ENCODE measurements around the gene KIAA1549.

Gene KIAA1549

DNA sequence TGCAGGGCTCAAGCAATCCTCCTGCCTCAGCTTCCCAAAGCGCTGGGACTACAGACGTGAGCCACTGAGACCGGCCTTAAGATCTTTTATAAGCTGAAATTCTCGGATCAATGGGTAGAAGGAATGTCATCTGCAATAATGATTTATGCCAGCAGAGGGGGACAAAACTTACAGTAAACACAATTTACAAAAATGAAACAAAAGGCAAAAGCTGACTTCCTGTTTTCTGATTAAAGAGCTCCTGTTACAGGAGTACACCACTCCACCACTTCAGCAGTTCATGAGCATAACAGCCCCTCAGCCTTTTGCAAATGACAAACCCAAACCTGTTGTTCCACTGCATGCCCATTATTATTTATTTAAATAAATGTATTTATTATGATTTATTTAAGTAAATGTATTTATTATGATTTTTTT, 94.7 kb downstream of the KIAA1549 start:
- peak in 1 of 56 donors; percentile 6 for DNase-seq

DNA sequence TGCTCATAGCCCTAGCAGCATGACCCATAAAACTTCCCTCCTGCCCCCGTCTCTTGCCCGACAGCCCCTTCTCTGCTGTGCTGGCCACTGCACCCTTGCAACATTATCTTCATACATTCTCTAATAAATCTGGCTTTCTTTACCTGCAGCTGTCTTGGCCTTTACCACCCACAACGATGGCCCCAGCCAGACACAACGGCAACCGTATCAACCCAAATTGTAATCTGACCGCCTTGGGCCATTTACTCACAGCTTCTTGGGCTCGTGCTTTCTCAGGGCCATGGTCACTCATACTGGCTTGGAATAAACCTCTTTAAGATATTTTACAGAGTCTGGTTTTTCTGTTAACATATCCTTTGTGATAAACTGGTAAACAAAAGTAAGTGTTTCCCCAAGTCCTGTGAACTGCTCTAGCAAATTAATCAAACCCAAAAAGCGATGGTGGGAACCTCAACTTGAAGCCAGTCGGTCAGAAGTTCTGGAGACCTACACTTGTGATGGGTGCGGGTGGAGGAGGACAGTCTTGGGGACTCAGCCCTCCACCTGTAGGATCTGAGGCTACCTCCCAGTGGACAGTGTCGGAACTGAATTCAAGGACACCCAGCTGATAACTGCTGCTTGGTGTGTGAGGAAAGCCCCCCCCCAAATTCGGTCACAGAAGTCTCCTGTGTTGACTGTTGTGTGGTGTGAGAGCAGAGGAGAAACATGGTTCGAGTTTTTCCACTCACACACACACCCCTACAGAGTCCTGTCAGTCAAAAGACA, 95.6 kb downstream of the KIAA1549 start:
- DNase-seq = no peak

DNA sequence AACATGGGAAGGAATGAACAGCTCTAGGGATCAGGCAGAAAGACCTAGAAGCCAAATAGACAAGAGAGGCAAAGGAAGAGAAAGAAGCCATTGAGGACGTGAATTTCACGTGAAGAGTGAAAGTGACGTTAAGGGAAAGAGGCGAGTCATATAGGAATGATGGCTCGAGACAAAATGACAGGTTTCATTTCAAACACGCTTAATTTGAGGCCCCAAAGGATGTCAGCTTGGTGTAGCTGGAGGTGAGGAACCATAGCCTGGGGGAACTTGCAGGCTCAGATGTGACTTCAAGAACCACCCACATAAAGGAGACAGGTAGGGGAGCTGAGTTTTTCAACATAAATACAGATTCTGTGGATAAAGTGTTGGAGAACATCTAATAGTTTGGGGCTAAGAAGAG, 98.9 kb downstream of the KIAA1549 start:
- no peak for DNase-seq

DNA sequence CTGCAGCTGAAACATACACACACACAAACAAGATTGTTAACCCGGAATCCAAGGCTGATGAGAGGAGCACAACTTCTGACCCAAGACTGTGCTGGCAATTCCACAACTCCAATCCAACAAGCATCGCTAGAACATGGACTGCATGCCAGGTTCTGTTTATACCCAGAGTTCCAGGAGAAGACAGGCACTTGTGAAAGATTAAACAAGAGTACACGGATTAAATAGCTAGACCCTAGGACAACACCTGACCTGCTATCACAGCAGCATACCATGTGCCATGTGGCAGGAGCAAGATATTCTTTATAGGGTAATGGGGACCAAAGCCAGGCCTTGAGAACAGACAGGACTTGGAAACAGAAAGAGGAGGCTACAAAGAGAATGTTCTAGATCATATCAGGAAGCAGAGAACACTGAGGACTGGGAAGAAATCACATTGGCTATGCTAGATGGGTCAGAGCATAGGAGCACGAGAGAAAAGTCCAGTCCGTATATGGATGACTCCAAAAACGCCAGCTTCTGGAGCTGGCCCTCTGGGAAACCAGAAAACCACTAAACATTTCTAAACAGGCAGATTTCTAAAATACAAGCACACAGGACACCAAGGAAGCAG, 99.5 kb downstream of the KIAA1549 start:
- DNase-seq = no peak

DNA sequence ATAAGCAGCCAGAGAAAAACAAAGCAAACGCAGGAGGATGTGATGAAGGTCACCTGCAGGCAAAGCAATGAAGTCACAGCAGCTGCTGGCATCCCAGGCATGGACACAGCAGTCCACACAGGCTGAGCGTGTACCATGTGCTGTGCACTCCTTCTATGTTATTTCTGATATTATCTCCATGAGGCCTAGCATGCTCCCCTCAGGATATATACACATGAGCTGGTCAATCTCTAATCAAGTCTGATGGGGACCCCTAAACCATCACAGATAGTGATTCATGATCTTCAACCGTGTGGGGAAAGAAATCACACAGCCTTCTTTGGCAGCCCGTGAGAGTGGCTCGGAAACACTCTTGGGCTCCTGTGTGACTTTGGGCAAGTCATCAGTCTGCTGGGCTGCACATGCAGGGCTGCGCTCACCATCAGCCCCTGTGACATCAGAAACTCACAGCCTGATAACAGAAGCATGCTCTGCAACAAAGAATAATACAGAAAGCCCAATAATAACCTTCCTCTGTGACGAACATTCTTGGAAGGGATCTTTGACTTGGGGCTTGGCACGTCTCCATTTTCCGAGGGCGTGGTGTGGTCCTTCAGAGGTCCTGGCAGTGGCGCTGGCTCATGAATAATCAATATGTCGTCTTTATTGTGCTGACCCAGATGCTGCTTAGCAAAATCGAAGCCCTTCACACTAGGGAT, 100.2 kb downstream of the KIAA1549 start:
- peak in 1 of 56 donors; percentile 27 for DNase-seq

DNA sequence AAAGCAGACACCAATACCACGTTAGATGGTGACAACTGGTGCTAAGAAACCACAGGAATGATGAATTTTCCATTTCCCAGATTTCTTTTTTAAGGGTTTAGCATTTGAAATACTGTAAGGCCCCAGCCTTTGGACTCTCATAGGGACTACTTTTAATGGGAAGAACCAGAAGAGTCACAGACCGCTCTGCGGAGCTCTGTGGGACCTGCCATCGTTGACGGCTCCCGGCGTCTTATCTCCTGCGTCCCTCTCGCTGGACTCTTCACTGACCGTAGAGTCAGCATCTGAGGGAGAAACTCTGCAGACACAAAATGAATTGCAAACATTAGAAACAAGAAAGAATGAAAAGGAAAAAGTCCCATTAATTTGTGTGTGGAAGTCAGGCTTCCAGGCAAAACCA, 101.8 kb downstream of the KIAA1549 start:
- DNase-seq = no peak

DNA sequence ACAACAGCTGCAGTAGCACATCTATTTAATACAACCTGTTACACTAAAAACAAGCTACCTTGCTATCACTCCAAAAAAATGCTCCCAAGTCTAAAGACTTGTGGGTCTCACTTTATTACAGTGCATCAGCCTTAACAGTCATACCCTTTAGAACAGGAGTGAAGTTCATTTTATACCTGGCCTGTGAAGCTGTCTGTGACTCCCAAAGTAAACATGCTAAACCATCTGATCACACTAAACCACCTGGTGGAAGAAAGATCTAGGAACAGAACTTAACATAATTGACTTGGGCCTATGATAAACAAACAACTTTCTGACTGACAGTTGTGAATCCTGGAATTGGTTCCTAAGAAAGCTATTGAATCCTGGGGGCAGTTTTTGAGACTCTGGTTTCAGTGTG, 102.3 kb downstream of the KIAA1549 start:
- no peak for DNase-seq

DNA sequence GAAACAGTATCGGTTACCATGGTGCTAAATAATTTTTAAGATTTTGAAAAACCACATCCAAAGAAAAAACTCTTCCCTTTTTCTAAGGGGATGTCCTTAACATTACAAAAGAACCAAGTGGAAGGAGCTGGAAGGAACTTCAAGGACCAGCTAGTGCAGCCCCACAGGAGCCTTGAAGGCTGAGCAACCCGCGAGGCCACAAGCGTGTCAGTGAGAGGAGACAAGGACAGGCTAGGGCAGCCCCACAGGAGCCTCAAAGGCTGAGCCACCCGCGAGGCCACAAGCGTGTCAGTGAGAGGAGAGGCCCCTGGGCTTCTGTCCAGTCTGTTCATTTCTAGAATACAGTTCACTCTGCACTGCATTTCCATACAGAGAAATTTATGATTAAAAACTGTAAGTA, 103.1 kb downstream of the KIAA1549 start:
- DNase-seq = no peak

DNA sequence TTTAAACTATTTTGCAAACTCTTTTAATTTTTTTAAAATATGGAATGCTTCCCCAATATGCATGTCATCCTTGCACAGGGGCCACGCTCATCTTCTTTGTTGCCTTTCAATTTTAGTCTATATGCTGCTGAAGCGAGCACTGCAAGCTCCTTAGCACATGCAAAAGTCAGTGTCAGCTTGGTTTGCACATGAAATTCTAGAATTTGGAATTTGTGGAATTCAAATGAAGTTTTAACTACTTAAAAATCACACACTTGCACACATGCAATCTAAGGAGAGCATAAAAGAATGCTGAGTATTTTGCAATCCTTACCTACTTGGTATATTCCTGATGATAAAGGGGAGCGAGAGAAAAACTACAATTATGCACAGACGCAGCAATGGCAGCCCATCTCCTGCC, 104.9 kb downstream of the KIAA1549 start:
- no peak for DNase-seq

DNA sequence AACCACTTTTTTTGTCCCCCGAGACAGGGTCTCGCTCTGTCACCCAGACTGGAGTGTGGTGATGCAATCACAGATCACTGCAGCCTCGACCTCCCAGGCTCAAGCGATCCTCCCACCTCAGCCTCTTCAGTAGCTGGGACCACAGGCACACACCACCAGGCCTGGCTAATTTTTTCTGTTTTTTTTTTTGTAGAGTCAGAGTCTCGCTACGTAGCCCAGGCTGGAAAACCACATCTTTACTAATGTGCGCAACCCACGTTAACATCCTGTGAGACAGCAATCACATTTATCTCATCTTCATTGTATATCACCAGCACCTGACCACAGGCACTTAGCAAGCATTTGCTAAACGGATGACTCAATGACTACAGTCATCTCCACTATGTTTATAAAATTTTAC, 105.4 kb downstream of the KIAA1549 start:
- DNase-seq = no peak

DNA sequence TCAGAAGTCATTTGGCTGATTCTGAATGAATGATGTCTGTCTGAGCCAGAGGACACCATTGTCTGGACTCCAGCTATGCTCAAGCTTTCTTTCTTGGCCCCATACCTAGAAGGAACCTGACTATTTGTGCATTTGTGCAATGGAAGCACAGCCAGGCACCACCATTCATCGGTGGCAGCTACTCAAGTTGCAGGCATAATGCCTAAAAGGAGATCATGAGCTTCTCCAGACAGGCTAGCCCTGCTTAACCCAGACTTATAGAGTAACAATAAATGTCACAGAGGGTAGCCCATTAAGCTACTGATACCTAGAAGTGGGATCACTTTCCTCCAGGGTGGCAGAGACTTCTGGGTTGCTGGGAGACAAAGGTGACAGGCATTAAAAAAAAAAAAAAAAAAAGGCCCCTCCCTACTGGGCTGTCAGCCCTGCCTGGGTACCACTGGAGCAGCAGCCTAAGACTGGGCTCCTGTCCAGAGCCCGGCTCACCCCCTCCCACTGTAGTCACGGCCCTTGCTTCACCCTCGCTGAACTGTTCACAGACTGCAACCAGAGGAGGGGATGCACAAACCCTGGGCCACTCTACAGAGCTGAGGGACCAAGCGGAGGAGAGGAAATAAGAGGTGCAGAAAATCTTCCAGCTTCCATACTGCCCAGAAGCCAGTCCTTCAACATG, 107.8 kb downstream of the KIAA1549 start:
- no peak for DNase-seq

DNA sequence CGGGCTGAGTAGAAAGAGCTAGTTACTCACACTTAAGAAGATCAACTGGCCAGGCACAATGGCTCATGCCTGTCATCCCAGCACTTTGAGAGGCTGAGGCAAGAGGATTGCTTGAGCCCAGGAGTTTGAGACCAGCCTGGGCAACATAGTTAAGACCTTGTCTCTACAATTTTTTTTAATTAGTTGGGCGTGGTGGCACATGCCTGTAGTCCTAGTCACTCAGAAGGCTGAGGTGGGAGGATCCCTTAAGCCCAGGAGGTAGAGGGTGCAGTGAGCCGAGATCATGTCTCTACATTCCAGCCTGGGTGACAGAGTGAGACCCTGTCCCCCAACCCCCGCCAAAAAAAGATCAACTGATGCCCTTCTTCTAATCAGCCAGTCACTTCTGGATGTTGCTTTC, 108.6 kb downstream of the KIAA1549 start:
- DNase-seq = no peak

DNA sequence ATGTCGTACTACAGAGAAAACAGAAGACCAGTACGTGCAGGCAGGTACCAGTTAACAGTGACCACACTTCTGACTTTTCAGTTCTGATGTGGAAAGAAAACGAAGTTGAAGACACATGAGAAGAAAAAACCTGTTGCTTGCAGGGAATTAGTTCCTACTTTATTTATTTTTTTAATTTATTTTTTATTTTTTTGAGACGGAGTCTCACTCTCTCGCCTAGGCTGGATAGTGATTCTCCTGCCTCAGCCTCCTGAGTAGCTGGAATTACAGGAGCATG, 109.4 kb downstream of the KIAA1549 start:
- DNase-seq = no peak

DNA sequence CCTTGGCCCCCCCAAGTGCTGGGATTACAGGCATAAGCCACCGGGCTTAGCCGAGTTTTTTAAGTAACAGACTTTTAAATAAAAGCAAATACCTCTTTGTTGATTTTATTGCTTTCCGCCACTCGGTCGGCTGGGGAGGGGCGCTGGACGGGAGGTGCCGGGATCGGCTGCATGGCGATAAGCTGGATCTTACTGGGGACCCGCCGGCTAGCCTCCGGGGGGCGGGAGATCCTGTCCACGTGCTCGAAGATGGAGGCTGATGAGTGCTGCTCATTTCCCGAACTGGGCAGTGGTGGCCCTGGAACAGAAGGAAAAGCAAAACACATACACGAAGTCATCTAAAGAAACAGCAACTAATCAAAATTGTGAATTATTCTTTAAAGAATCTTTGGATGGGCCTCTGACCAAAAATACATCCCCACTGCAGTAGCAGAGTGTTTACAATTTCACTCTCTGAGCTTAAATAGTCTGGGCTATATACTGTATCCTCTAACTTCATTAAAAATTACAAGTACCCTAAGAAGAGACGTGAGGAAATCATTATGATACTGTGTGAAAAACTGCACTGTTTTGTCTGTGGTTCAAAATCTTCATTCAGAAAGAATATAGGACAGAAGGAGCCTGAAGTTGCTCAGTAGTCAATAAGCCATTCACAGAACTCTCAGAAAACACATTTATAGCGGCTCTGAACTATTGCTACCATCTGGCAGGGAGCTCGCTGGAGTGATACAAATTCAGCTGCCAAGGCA, 110.0 kb downstream of the KIAA1549 start:
- no peak for DNase-seq

DNA sequence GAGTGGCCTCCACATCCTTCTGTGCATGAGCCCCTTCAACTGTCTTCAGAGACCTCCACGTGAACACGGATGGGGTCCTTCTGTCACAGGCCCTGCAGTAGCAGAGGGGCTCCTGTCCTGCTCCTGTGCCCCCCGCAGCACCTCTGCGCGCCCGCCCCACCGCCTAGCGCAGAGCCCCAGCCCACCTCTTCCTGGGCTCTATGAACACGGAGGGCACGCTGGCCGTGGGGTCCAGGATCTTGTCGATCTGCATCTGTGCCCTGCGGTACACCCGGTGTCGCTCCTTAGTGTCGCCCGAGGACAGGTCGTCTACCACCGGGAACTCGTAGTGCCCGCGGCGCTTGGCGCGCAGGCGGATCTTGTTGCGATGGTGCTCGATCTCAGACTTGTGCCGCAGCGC, 111.8 kb downstream of the KIAA1549 start:
- DNase-seq = no peak

DNA sequence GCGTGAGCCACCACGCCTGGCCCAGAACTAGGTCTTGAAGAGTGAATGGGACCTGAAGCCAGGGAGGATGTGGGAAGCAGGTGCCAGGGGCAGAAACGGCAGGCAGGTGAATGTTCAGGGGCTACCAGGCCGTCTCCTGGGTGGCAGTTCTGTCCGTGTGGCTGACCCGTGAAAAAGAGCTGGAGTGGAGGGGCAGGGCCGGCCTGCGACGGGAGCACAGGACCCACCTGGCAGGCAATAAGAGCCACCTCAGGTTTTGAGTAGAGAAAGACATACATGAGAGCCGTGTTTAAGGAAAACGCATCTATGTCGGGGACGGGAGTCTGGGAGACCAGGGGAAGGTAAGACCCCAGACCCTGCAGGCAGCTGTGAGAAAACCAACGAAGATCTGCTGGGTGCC, 112.5 kb downstream of the KIAA1549 start:
- DNase-seq = no peak

DNA sequence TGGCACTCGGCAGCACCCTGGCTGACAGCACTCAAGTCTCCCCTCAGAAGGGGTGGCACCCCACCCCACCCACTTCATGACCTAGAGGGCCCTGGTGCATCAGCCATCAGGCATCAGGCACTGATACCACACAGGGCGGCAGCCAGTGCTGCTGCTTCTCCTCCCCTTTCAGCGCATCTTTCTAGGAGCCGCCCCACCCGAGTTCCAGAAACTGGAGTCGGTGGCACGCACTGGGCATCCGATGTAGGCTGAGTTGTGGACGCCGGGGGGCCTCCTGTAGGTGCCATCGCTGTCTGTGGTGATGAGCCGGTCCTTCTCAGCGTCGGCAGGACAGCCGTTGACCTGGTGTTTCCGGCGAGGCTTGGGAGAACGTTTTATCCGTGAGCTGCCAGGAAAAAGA, 113.4 kb downstream of the KIAA1549 start:
- no peak for DNase-seq

DNA sequence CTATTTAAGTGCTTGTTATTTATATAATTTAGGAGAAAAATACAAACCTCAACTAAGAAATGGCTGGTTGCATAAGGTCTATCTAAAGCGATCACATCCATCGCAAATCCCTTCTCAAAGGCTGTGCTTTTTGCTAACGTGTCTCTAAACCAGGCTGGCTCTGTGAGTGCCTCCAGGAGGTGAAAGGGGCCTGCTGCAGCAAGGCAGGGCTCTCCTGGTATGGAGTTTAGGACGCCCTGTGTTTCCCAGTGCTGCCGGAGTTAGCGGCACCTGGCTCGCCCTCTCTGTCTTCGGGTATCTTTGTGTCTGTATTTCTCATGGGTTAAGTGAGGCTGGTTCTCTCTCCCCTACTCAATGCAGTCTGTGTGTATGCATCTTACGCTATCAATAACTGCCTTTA, 114.8 kb downstream of the KIAA1549 start:
- no peak for DNase-seq

DNA sequence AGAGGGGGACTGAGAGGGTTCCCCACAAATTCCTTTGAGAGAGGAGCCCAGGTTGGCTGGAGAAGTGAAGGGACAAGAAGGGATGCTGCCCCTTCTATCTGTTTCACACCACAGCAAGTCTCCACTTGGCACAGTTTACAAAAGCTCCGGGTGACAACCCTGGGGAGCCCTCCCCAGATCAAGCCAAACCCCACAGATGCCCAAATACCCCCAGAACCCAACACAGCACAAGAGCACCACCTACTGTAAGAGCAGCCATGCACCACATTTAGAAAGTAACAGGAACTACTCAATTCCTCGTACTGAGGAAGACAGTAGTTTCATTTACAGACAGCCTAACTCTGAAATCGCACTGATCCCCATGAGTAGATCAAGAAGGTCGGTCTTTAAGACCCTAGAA, 115.3 kb downstream of the KIAA1549 start:
- DNase-seq = no peak

DNA sequence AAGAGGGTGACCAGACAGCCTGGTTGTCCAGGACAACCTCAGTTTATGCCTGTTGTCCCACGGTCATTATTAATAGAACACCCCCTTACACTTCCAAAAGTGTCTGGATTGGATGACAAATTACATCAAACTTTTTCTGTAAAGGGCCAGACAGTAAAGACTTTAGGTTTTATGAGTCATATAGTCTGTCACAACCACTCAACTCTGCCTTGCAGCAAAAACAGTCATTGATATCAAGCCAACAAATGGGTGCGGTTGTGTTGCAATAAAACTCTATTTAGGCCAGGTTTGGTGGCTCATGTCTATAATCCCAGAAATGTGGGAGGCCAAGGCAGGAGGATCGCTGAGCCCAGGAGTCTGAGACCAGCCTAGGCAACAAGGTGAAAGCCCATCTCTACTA, 116.5 kb downstream of the KIAA1549 start:
- DNase-seq = no peak

DNA sequence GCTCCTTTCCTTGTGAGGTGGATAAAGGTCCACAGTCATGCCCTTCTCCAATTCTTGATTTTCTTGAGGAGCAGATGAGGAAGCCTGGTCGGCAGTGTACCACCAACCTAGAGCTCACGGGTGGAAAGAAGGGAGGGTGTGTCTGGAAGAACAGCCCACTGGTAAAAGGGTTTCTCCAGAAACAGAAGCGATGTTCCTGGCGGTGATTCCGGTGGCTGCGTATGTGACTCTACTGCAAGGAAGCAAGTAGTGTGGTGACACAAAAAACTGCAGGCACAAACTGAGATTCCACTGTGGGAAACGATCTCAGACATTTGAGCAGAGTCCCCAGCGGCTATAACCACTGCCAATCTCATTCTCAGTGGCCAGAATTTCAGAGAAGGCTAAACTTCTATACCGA, 117.3 kb downstream of the KIAA1549 start:
- no peak for DNase-seq

DNA sequence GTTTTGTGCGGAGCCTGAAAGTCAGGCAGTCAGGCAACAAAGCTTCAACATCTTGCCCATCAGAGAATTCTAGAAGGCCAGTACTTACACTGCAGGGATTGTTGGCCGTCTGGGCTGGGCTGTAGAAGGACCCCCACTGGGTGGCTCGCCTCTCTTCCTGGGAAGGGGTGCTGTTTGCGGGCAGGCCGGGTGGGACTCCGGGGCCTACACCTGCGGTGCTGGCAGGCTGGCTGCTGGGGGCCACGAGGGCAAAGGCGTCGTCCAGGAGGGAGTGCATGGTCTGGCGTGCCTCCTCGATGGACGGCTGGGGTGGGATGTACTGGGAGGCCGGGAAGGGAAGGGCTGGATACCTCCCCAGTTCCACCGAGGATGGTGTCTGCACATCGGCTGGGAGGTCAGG, 120.1 kb downstream of the KIAA1549 start:
- no peak for DNase-seq
